GM19467 (cell line): ENCODE results near the gene MSX1.

Experiments
- ATAC-seq: cut with Tn5 transposase; IDR thresholded peaks from one replicate; pipeline ENCODE4 v1.9.1; 2021; ENCODE audit warnings: mild to moderate bottlenecking, moderate library complexity; ENCODE audit not compliant: unreplicated experiment

MSX1 gene

DNA sequence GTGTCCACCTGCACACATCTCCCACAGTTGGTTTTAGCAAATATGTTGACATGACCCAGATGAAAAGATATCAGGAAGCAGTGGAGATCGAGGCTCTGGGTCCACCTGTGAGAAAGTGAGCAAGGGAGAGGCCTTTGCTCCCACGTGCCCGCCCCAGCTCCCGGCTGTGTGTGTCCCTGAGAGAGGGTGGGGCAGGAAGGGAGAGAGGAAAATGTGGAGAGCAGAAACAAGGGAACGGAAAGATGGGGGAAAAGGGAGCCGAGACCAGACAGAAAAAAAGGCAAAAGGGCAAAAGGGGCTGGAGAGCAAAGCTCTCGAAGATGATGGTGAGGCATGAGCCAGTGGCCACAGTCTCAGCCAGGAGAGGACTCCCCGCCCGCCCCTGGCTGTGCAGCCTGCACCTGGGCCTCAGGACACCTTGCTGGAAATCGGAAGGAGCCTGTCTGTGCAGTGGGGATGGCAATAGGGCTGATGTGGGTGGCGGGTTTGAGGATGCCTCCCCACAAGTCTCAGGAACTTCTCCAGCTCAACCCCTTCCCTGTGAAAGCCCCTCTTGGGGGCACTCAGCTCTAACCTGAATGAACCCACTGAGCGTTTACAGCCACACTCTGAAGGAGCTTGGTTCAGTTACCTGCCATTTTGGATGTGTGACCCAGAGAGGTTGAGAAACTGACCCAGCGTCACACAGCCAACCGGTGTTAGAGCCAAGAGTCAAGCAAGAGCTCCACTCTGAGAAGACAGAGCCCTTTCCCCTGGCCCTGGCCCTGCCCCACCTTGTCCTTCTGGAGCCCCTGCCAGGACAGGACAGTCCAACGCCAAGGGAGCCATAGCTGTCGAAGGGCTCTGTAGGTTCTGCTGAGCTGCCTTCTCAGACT, 20.3 kb upstream of the MSX1 start:
- ATAC-seq, result no peak

DNA sequence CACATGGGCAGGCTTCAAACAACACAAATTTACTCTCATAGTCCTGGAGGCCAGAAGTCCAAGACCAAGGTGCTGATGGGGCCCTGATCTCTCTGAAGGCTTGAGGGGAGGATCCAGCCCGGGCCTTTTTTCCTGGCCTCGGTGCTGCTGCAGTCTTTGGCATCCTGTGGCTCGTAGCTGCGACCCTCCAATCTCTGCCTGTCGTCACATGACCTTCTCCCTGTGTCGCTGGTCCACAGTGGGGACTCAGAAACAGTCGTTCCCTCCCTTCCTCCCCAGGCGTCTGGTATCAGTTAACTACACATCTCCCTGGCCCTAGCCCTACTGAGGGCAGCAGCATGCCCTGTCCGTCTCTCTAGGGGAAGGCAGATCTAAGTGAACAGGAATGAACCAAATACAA, 19.1 kb upstream of the MSX1 start:
- no peak for ATAC-seq

- no peak for ATAC-seq
Measured at GRCh38 chr4:4841156-4841555, 18.3 kb upstream of the MSX1 start.

- no peak for ATAC-seq
Measured at GRCh38 chr4:4842476-4843441, 16.7 kb upstream of the MSX1 start.

- no peak for ATAC-seq
Measured at GRCh38 chr4:4843635-4844291, 15.7 kb upstream of the MSX1 start.

DNA sequence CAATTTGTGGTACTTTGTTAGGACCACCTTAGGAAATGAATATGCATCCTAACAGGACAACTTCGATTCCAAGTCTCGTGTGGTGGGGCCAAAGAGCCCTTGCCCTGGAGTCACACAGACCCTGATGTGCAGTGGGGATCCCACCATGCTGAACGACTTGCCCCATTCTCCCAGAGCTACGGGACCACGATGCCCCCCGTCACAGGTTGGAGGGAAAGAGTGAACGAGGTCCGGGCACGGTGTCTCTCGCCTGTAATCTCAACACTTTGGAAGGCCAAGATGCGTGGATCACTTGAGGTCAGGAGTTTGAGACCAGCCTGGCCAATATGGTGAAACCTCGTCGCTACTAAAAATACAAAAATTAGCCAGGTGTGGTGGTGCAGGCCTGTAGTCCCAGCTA, 14.4 kb upstream of the MSX1 start:
- ATAC-seq, result no peak

- ATAC-seq, result no peak
Measured at GRCh38 chr4:4847011-4847410, 12.5 kb upstream of the MSX1 start.

- ATAC-seq, result no peak
Measured at GRCh38 chr4:4848540-4848939, 10.9 kb upstream of the MSX1 start.

DNA sequence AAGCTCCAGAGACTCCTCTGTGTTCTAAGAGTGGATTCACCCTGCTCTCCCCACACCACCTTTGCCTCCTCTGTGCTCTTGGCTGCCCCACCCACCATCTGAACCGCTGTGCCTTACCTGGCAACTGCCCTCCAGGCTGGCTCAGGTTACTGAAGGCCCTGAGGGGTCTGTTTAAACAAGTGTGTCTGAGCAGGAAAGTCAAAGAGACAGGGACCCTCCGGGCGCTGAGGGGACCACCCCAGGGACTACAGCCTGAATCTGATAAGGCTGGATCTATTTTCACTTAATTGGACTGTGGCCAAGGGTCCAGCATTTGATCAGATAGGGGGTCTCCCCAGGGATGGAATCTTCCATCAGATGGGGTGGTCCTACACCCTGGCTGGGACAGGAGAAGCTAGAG, 10.4 kb upstream of the MSX1 start:
- ATAC-seq, result no peak

DNA sequence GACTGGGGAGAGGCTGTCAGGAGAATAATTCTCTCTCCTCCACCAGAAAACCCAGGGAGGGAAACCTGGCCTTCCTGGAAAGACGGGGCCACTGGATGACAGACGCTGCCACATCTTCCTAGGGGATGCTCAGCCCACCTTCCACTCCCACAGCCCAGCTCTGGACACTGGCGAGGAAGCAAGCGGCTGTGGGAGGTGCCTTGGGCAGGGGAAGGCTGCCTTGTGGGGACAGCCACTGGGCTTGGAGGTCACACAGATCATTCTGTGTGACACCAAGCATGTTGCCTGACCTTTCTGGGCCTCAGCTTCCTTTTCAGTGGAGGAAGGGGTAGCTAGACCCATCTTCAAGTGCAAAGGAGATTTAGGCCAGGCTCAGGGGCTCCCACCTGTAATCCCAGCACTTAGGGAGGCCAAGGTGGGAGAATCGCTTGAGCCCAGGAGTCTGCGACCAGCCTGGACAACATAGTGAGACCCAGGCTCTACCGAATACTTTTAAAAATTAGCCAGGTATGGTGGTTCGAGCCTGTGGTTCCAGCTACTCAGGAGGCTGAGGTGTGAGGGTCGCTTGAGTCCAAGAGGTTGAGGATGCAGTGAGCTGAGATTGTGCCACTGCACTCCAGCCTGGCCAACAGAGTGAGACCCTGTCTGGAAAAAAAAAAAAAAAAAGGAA, 9.8 kb upstream of the MSX1 start:
- no peak for ATAC-seq

DNA sequence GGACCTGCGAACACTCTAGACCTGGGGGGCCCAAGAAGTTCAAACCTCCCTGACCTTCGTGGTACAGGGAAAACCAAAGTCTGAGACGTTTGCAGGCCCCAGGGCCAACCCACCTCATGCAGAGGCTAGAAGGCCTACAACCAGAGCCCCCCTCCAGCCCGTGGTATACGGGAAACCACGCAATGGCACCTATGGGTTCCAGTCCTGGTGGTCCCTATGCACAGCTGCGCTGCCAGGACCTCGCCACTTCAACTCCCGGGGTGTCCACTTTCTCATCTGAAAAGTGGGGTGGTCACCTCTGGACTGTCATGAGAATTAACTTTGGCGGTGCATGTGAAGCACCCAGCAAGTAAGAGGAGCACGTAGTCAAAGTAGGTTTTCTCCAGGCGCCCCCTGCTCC, 8.4 kb upstream of the MSX1 start:
- no peak for ATAC-seq

DNA sequence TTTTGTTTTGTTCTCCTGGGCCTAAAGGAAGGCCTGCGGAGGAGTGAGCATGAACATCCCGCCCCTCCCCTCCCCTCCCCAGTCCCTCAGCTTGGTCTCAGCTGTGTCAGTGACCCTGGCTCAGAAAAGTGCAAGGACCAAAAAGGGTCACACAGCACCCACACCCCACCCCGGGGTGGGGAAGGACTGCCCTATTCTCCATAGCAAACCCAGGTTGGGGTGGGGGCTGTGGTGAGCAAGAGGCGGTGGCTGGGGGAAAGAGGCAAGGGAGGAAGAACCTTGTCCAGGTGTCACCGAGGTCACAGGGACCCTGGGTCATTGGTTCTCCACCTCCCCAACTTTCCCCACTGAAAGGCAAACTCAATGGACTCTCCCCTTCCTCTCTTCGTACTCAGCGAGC, 7.6 kb upstream of the MSX1 start:
- no peak for ATAC-seq

DNA sequence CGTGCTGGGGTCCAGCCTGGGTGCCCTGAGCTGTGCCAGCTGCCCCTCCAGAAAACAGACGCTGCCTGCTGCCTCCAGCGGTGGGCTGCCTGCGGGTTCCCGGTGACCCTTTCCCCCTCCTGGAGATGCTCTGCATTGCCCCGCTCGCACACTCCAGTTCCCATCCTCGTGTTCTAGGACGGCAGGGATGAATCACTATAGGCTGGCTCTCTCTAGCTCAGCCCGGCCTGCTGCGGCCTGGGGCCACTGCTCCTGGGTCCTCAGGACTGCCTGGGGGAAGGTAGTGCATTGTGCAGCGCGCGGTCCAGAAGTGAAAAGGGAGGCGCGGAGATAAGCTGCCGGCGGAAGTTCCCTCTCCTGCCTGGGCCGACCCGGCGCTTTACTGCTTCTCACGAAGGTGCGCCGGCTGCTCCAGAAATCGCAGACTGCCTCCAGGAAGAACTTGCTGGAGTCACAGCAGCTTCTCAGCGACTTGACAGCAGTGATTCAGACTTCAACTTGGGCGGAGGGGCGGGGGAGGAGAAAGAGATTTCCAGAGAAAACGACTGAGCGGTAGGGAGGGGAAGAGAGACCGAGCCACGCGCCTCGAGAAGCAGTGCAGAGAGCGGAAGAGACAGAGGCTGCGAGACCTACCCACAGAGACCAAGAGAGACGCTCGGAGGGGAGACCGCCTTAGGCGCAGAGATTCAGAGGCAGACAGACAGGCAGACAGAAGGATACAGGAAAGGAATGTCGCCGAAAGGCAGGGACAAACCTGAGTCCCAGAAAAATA, 6.7 kb upstream of the MSX1 start:
- ATAC-seq, result no peak

GRCh38 chr4:4853371-4853823, 6.1 kb upstream of the MSX1 start:
- no peak for ATAC-seq

GRCh38 chr4:4853921-4854648, 5.4 kb upstream of the MSX1 start:
- no peak for ATAC-seq

- ATAC-seq, result no peak
Measured at GRCh38 chr4:4854649-4855295, 4.7 kb upstream of the MSX1 start.

DNA sequence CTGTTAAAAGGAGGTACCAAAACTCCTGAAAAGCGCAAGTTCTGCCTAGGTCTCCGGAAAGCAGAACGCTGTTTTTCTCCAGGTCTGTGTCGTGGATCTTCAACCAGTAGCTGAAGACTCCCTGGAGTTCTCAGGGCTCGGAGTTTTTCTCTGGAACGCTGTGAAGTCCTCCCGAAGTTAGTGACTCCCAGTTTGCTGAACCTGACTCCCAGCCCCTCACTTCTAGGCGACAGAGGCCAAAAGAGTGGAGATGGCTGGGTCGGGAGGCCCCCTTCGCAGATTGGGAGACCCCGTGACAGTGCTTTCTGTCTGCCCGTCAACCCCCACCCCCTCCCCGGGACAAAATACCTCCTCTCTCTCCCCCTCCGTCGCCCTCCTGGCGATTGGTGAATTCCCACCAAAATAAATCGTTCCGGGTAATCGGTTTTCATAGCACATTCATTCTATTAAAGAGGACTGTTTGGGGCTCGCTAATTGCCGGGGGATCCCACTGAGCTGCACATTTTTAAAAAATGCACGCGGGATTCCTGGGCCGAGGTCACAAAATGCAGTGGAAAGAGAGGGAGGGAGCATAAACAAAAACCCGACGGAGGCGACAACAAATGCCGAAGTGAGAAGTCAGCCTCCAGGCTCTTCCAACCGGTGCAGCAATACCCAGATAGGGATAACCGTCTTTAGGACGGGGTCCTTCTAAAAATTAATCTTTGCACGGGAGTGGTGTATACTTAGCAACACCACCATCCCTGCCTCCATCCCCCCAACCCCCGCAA, 4.0 kb upstream of the MSX1 start:
- ATAC-seq, result no peak
